ENCODE measurements around the gene SOWAHB. TPM values are rescaled to one million over a fixed set of nuclear protein-coding genes. Genes with fewer than 3 reads are reported as not detected.

Gene SOWAHB
- total RNA-seq, 1 donor from 2014 or later, result not detected

DNA sequence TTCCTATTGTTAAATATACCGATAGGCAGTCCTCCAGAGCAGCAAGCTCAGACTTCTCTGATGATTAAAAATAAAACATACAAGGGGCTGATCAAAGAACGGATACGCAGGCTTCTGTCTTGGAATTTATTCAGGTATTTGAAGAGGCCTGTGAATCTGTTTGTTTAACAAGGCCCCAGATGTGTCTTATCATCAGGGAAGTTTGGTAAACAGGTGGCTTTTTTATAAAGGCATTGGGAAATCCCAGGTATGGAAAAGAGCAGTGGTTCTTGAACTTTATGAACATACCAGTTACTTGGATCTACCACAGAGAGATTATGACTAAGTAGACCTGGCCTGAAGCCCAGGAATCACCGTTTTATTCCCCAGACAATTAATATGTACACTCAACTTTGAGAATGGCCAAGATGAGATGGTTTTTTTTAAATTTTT is 47.9 kb downstream of the SOWAHB start:
- Histone ChIP-seq H3K36me3 (no peaks in the 10 kb centered on the region), H3K4me1 (no peaks in the 10 kb centered on the region), H3K27ac (replicated peaks) (no peak overlapping the region), H3K4me3 (no peak overlapping the region), H3K9me3 (replicated peaks) (peaks cover 10% of the 10 kb centered on the region), H3K27me3 (ENCODE audit: low read depth) (no peaks in the 10 kb centered on the region)
- TF ChIP-seq, protein P1, sequence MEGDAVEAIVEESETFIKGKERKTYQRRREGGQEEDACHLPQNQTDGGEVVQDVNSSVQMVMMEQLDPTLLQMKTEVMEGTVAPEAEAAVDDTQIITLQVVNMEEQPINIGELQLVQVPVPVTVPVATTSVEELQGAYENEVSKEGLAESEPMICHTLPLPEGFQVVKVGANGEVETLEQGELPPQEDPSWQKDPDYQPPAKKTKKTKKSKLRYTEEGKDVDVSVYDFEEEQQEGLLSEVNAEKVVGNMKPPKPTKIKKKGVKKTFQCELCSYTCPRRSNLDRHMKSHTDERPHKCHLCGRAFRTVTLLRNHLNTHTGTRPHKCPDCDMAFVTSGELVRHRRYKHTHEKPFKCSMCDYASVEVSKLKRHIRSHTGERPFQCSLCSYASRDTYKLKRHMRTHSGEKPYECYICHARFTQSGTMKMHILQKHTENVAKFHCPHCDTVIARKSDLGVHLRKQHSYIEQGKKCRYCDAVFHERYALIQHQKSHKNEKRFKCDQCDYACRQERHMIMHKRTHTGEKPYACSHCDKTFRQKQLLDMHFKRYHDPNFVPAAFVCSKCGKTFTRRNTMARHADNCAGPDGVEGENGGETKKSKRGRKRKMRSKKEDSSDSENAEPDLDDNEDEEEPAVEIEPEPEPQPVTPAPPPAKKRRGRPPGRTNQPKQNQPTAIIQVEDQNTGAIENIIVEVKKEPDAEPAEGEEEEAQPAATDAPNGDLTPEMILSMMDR (IDR thresholded peaks at IDR 0.05; ENCODE audit: borderline replicate concordance), result no peak
- intact Hi-C loops (cut with micrococcal nuclease), result no loop called here
- no peak for DNase-seq

Other genes with a start within 250 kb of the SOWAHB start
- gene SEPTIN11, start 51.6 kb upstream of the SOWAHB start, total RNA-seq, result 30.1 TPM
- 344 TPM for gene CCNI, start 177.8 kb upstream of the SOWAHB start, total RNA-seq

Measured in left ventricle myocardium inferior (tissue), 1 donor.